HUES6 (cell line): ENCODE data around the gene ARHGEF1.
"Not testable (repeated sequence)": the region's sequence is repeated elsewhere in the genome, so short reads cannot be mapped to it uniquely, and the experiment has no call there.

Experiments
- H3K27ac ChIP-seq: 2 replicates; pipeline ENCODE4 v1.7.0; 2013; ENCODE audit warnings: low read depth, mild to moderate bottlenecking, low read length, inconsistent platforms
- H3K27me3 ChIP-seq: 2 replicates; pipeline ENCODE4 v1.6.1; 2013; ENCODE audit warnings: low read length; ENCODE audit not compliant: control insufficient read depth, insufficient read depth
- H3K36me3 ChIP-seq: 2 replicates; pipeline ENCODE4 v1.6.1; 2013; ENCODE audit warnings: low read length; ENCODE audit not compliant: control insufficient read depth, insufficient read depth
- H3K4me1 ChIP-seq: 2 replicates; pipeline ENCODE4 v1.6.1; 2013; ENCODE audit warnings: low read length; ENCODE audit not compliant: control insufficient read depth, insufficient read depth
- H3K4me3 ChIP-seq: 2 replicates; pipeline ENCODE4 v1.5.1; 2013; ENCODE audit warnings: low read depth, low read length
- H3K9ac ChIP-seq: one replicate; pipeline ENCODE4 v1.6.1; 2013; ENCODE audit warnings: mild to moderate bottlenecking, low read length
- H3K9me3 ChIP-seq: 2 replicates; pipeline ENCODE4 v1.6.1; 2013; ENCODE audit warnings: low read depth, low read length; ENCODE audit not compliant: control insufficient read depth, insufficient read depth

ARHGEF1 gene

GRCh38 chr19:41937525-41938468 is 54.8 kb downstream of the ARHGEF1 start:
- H3K27ac ChIP-seq, result no peak overlapping the region
- H3K27me3 ChIP-seq, result peaks cover 82% of the 10 kb centered on the region
- no peak overlapping the region for H3K4me3 ChIP-seq
- peaks cover 3% of the 10 kb centered on the region; the same call in 1 of the 2 replicates for H3K4me1 ChIP-seq
- no peaks in the 10 kb centered on the region for H3K36me3 ChIP-seq
- no peaks in the 10 kb centered on the region for H3K9me3 ChIP-seq
- H3K9ac ChIP-seq, result no peak overlapping the region

- H3K9ac ChIP-seq, H3K4me3 ChIP-seq, H3K36me3 ChIP-seq, H3K4me1 ChIP-seq, H3K9me3 ChIP-seq, H3K27ac ChIP-seq: not testable (repeated sequence)
- H3K27me3 ChIP-seq, result peaks cover 78% of the 10 kb centered on the region
Observed at GRCh38 chr19:41939209-41939608, 56.2 kb downstream of the ARHGEF1 start.

- Histone ChIP-seq H3K9me3 (no peaks in the 10 kb centered on the region), H3K4me3 (peak overlapping the region; percentile 67), H3K36me3 (no peaks in the 10 kb centered on the region), H3K9ac (no peak overlapping the region), H3K27ac (no peak overlapping the region), H3K27me3 (peaks cover 77% of the 10 kb centered on the region), H3K4me1 (no peaks in the 10 kb centered on the region)
Observed at GRCh38 chr19:41939861-41940730, 57.1 kb downstream of the ARHGEF1 start.

GRCh38 chr19:41940731-41941409 is 57.9 kb downstream of the ARHGEF1 start:
- Histone ChIP-seq H3K9ac (no peak overlapping the region), H3K27ac (no peak overlapping the region), H3K27me3 (peaks cover 76% of the 10 kb centered on the region), H3K36me3 (no peaks in the 10 kb centered on the region), H3K9me3 (no peaks in the 10 kb centered on the region), H3K4me3 (peak overlapping the region; percentile 67), H3K4me1 (no peaks in the 10 kb centered on the region)

GRCh38 chr19:41941410-41942202 is 58.6 kb downstream of the ARHGEF1 start:
- H3K9ac ChIP-seq, result no peak overlapping the region
- no peak overlapping the region for H3K4me3 ChIP-seq

GRCh38 chr19:41944336-41944735 is 61.4 kb downstream of the ARHGEF1 start:
- H3K36me3 ChIP-seq, result no peaks in the 10 kb centered on the region
- no peak overlapping the region for H3K9ac ChIP-seq
- H3K27me3 ChIP-seq, result peaks cover 59% of the 10 kb centered on the region
- no peak overlapping the region for H3K4me3 ChIP-seq
- H3K4me1 ChIP-seq, result no peaks in the 10 kb centered on the region
- H3K27ac ChIP-seq, result no peak overlapping the region
- no peaks in the 10 kb centered on the region for H3K9me3 ChIP-seq

More at GRCh38 chr19:41941410-41942202, 58.6 kb downstream of the ARHGEF1 start:
- Histone ChIP-seq H3K36me3 (no peaks in the 10 kb centered on the region), H3K4me1 (no peaks in the 10 kb centered on the region), H3K27ac (no peak overlapping the region), H3K9me3 (no peaks in the 10 kb centered on the region), H3K27me3 (peaks cover 69% of the 10 kb centered on the region)

GRCh38 chr19:41945135-41945766 is 62.3 kb downstream of the ARHGEF1 start:
- H3K9ac ChIP-seq, result no peak overlapping the region
- no peaks in the 10 kb centered on the region for H3K4me1 ChIP-seq
- no peak overlapping the region for H3K4me3 ChIP-seq
- no peak overlapping the region for H3K27ac ChIP-seq
- peaks cover 53% of the 10 kb centered on the region for H3K27me3 ChIP-seq
- no peaks in the 10 kb centered on the region for H3K36me3 ChIP-seq
- no peaks in the 10 kb centered on the region for H3K9me3 ChIP-seq

- Histone ChIP-seq H3K4me1 (no peaks in the 10 kb centered on the region), H3K9ac (no peak overlapping the region)
Observed at GRCh38 chr19:41947091-41947490, 64.1 kb downstream of the ARHGEF1 start.

GRCh38 chr19:41951686-41952172 is 68.7 kb downstream of the ARHGEF1 start:
- no peak overlapping the region for H3K9ac ChIP-seq

More at GRCh38 chr19:41947091-41947490, 64.1 kb downstream of the ARHGEF1 start:
- no peaks in the 10 kb centered on the region for H3K36me3 ChIP-seq
- peaks cover 35% of the 10 kb centered on the region for H3K27me3 ChIP-seq
- no peak overlapping the region for H3K4me3 ChIP-seq
- no peaks in the 10 kb centered on the region for H3K9me3 ChIP-seq
- no peak overlapping the region for H3K27ac ChIP-seq

More at GRCh38 chr19:41951686-41952172, 68.7 kb downstream of the ARHGEF1 start:
- H3K27ac ChIP-seq, result no peak overlapping the region
- H3K4me1 ChIP-seq, result no peaks in the 10 kb centered on the region
- H3K4me3 ChIP-seq, result peak overlapping the region; percentile 53
- peaks cover 7% of the 10 kb centered on the region for H3K27me3 ChIP-seq
- H3K36me3 ChIP-seq, result peaks cover 6% of the 10 kb centered on the region; the same call in 1 of the 2 replicates
- H3K9me3 ChIP-seq, result no peaks in the 10 kb centered on the region
